HG02840 (cell line): ENCODE data around the gene ABLIM3.

ENCODE experiments used
- ATAC-seq: cut with Tn5 transposase; IDR thresholded peaks from one replicate; pipeline ENCODE4 v1.9.1; 2021; ENCODE audit warnings: mild to moderate bottlenecking, moderate library complexity, moderate number of reproducible peaks; ENCODE audit not compliant: unreplicated experiment, low FRiP score

ABLIM3 gene

GRCh38 chr5:149299451-149300054, 158.3 kb downstream of the ABLIM3 start:
- ATAC-seq = no peak

- ATAC-seq = no peak
Observed at GRCh38 chr5:149300441-149300840, 159.1 kb downstream of the ABLIM3 start.

GRCh38 chr5:149301049-149301743, 159.9 kb downstream of the ABLIM3 start:
- ATAC-seq = no peak

- no peak for ATAC-seq
Observed at GRCh38 chr5:149301744-149302380, 160.6 kb downstream of the ABLIM3 start.

- ATAC-seq = no peak
Observed at GRCh38 chr5:149302641-149303040, 161.3 kb downstream of the ABLIM3 start.

- no peak for ATAC-seq
Observed at GRCh38 chr5:149303210-149303609, 161.9 kb downstream of the ABLIM3 start.

GRCh38 chr5:149304195-149305078, 163.1 kb downstream of the ABLIM3 start:
- ATAC-seq = no peak

GRCh38 chr5:149309354-149309753, 168.1 kb downstream of the ABLIM3 start:
- no peak for ATAC-seq
